Measurements from ENCODE around the gene NEK1. TPM values are rescaled to one million over a fixed set of nuclear protein-coding genes. Genes with fewer than 3 reads are reported as not detected.

Gene NEK1
- polyA plus RNA-seq, 1 donor from 2014 or later: 17.1 TPM

GRCh38 chr4:169400832-169401231 is 211.6 kb downstream of the NEK1 start:
- peaks cover 4% of the 10 kb centered on the region for H3K36me3 ChIP-seq (ENCODE audit: insufficient read depth, low read length)
- H3K79me2 ChIP-seq (replicated peaks; ENCODE audit: insufficient read depth, low read length): no peaks in the 10 kb centered on the region
- H3K27ac ChIP-seq (ENCODE audit: low read length): no peak overlapping the region
- H3F3A ChIP-seq (ENCODE audit: insufficient read depth, low read length, poor library complexity, severe bottlenecking): no peaks in the 10 kb centered on the region
- no peaks in the 10 kb centered on the region for H4K20me1 ChIP-seq (ENCODE audit: insufficient read depth)
- no peak overlapping the region for H2AFZ ChIP-seq (ENCODE audit: low read depth, low read length)
- no peak overlapping the region for H3K4me2 ChIP-seq (ENCODE audit: low read length)
- no peaks in the 10 kb centered on the region for H3K9me2 ChIP-seq (ENCODE audit: insufficient read depth, low read length)
- no peak overlapping the region for H3K9ac ChIP-seq (ENCODE audit: low read length)
- no peak overlapping the region for H3K4me3 ChIP-seq (ENCODE audit: low read length)
- no peak for TF ChIP-seq TAF1 (IDR thresholded peaks at IDR 0.05; ENCODE audit: low read depth)
- no peak for TF ChIP-seq CTCF (IDR thresholded peaks at IDR 0.05; ENCODE audit: poor library complexity, severe bottlenecking)
- TF ChIP-seq MXI1 (conservative IDR thresholded peaks at IDR 0.05; ENCODE audit: poor library complexity, severe bottlenecking): no peak
- TF ChIP-seq EZH2 (IDR thresholded peaks at IDR 0.05; ENCODE audit: borderline replicate concordance, insufficient read depth, low read length, poor library complexity, severe bottlenecking): no peak
- no peak for TF ChIP-seq RAD21 (conservative IDR thresholded peaks at IDR 0.05)
- no peak for TF ChIP-seq EP300 (conservative IDR thresholded peaks at IDR 0.05; ENCODE audit: poor library complexity, severe bottlenecking)
- no peak for TF ChIP-seq POLR2AphosphoS5 (IDR thresholded peaks at IDR 0.05)
- TF ChIP-seq SMC3 (conservative IDR thresholded peaks at IDR 0.05; ENCODE audit: poor library complexity): no peak
- TF ChIP-seq, protein P1, sequence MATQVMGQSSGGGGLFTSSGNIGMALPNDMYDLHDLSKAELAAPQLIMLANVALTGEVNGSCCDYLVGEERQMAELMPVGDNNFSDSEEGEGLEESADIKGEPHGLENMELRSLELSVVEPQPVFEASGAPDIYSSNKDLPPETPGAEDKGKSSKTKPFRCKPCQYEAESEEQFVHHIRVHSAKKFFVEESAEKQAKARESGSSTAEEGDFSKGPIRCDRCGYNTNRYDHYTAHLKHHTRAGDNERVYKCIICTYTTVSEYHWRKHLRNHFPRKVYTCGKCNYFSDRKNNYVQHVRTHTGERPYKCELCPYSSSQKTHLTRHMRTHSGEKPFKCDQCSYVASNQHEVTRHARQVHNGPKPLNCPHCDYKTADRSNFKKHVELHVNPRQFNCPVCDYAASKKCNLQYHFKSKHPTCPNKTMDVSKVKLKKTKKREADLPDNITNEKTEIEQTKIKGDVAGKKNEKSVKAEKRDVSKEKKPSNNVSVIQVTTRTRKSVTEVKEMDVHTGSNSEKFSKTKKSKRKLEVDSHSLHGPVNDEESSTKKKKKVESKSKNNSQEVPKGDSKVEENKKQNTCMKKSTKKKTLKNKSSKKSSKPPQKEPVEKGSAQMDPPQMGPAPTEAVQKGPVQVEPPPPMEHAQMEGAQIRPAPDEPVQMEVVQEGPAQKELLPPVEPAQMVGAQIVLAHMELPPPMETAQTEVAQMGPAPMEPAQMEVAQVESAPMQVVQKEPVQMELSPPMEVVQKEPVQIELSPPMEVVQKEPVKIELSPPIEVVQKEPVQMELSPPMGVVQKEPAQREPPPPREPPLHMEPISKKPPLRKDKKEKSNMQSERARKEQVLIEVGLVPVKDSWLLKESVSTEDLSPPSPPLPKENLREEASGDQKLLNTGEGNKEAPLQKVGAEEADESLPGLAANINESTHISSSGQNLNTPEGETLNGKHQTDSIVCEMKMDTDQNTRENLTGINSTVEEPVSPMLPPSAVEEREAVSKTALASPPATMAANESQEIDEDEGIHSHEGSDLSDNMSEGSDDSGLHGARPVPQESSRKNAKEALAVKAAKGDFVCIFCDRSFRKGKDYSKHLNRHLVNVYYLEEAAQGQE (IDR thresholded peaks at IDR 0.05; ENCODE audit: borderline replicate concordance): no peak
- H3K9me3 ChIP-seq (ENCODE audit: low read length): no peaks in the 10 kb centered on the region
- H3K27me3 ChIP-seq (ENCODE audit: insufficient read depth, low read depth, low read length): no peaks in the 10 kb centered on the region

- no peak for TF ChIP-seq POLR2AphosphoS5 (IDR thresholded peaks at IDR 0.05)
- no peak for TF ChIP-seq EP300 (conservative IDR thresholded peaks at IDR 0.05; ENCODE audit: poor library complexity, severe bottlenecking)
- TF ChIP-seq MXI1 (conservative IDR thresholded peaks at IDR 0.05; ENCODE audit: poor library complexity, severe bottlenecking): no peak
- TF ChIP-seq SMC3 (conservative IDR thresholded peaks at IDR 0.05; ENCODE audit: poor library complexity): no peak
- Histone ChIP-seq H3K9me3 (ENCODE audit: low read length) (no peaks in the 10 kb centered on the region), H3K27me3 (ENCODE audit: insufficient read depth, low read depth, low read length) (no peaks in the 10 kb centered on the region), H4K20me1 (ENCODE audit: insufficient read depth) (no peaks in the 10 kb centered on the region), H3K27ac (ENCODE audit: low read length) (no peak overlapping the region), H3K36me3 (ENCODE audit: insufficient read depth, low read length) (peaks cover 4% of the 10 kb centered on the region), H3F3A (ENCODE audit: insufficient read depth, low read length, poor library complexity, severe bottlenecking) (no peaks in the 10 kb centered on the region), H3K4me3 (ENCODE audit: low read length) (no peak overlapping the region), H3K9ac (ENCODE audit: low read length) (no peak overlapping the region), H3K9me2 (ENCODE audit: insufficient read depth, low read length) (no peaks in the 10 kb centered on the region), H2AFZ (ENCODE audit: low read depth, low read length) (no peak overlapping the region), H3K4me2 (ENCODE audit: low read length) (no peak overlapping the region), H3K79me2 (replicated peaks; ENCODE audit: insufficient read depth, low read length) (no peaks in the 10 kb centered on the region)
Measured at GRCh38 chr4:169399976-169400767, 212.2 kb downstream of the NEK1 start.
